GM12873 (cell line): ENCODE results near the gene KRT71.

Source experiments
- CTCF ChIP-seq: IDR thresholded peaks from 2 replicates; pipeline ENCODE4 v1.5.1; 2012; ENCODE audit warnings: low read depth, mild to moderate bottlenecking, moderate library complexity, low read length, control low read depth; ENCODE audit not compliant: insufficient read depth; ENCODE audit errors: missing control alignments

The KRT71 gene

GRCh38 chr12:52559979-52560378, 7.0 kb upstream of the KRT71 start:
- TF ChIP-seq CTCF, result no peak

DNA sequence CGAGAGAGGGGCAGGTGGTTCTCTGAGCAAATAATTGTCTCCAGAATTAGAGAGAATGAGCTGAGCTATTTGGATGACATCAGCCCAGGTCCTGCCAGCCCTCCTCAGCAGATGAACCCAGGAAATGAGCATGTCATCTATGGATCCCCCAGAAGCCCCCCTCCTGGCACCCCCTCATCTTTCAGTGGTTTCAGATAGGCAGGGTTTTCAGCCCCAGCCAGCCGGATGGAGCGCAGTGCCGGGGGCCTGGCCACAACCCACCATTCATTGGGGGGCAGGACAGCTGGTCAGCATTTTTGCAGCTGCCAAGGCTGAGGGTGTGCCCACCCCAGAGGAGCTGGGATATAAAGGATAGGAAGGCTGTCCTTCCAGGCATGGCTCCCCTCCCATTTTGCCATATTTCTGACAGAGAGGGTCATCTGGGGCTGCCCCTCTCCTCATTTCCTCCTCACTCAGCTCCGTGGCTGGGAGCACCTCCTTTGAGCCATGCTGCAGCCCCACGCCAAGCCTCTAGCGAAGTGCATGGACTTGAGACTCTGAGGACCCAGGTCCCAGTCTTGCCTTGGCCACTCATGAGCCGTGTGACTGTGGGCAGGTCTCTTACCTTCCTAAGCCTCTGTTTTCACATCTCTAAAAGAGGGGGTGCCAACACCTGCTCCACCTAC, 6.0 kb upstream of the KRT71 start:
- no peak for TF ChIP-seq CTCF

DNA sequence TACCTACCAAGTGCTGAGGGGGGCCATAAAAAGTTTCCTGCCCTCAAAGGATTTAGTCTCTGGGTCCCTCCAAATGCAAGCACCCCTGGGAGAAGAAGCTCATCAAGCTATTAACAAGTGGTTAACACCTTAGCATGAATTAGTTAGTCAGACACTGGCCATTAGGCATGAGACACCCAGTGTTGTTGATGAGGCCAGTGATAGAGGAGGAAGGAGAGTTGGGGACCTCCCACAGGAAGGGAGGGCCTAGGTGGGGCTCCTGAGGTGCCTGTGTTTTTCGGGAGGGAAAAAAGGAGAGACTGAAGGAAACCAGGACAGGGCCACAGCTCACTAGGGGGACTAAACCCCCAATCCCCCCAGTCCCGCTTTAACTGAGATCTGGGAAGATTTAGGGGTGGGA, 4.5 kb upstream of the KRT71 start:
- no peak for TF ChIP-seq CTCF

DNA sequence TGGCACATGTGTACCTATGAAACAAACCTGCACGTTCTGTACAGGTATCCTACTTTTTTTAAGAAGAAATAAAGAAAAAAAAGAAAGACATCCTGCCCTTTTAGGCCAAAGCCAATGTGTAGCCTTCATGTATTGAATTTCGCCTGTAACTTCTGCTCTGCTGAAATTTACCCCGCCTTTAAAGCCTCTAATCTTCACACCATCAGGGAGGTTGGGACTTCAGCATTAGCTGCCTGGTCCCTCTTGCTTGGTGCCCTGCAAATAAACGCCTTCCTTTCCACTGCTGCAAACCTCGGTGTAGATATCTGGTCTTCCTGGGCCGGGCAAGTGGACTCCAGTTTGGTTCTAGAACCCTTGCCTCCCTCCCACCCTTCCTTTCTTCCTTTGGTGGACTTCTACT, 2.6 kb upstream of the KRT71 start:
- TF ChIP-seq CTCF, result no peak

- no peak for TF ChIP-seq CTCF
These were observed 890 bp downstream of the KRT71 start for GRCh38 chr12:52552055-52552454.

DNA sequence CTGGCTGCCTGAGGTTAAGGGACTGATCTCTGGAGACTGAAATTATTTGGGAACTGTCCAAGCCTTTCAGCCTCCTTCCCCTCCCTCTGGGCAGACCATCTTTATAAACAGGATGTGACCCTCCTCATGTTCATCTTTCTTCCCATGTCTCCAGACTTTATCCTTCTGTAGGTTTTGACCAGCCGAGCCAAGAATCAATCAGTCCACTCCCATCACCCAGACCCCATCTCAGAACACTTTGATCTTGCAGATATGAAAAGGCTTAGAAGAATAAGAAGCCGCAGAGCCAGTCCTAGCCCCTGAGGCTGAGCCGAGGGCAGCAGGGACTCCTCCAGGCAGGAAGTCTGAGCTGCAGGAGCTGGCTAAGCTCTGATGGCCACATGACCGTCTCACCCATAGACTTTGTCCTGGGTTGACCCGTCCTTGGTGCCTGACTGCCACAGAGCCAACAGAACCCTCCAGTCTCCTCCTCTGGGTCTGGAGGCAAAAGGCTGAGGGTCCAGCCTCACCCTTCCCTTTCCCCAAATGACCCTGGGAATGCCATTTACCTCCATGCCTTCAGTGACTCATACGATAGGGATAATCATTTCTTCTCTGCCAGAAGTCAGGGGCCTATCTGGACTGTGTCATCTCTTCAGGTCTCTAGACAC, 1.6 kb downstream of the KRT71 start:
- no peak for TF ChIP-seq CTCF

GRCh38 chr12:52546126-52546525, 6.8 kb downstream of the KRT71 start:
- no peak for TF ChIP-seq CTCF
